RPMI7951 (cell line): ENCODE data around the gene NME9. TPM values are rescaled to one million over a fixed set of nuclear protein-coding genes. Genes with fewer than 3 reads are reported as not detected.
A peak's percentile ranks its signal among the peaks of the same experiment; 100 is the strongest.

Source experiments
- DNase-seq: peaks from one replicate; pipeline ENCODE4 v3.0.0-alpha.2; 2012; ENCODE audit warnings: low read depth
- total RNA-seq: library from RNA; depleted of rRNA; stranded (reverse); fragments of >200 nt; shearing (Covaris generic); gene quantifications from 2 replicates; pipeline ENCODE4 v1.2.3, GENCODE V29; 2014

Gene NME9
- total RNA-seq, 1 experiment from 2014 or later = not detected

DNA sequence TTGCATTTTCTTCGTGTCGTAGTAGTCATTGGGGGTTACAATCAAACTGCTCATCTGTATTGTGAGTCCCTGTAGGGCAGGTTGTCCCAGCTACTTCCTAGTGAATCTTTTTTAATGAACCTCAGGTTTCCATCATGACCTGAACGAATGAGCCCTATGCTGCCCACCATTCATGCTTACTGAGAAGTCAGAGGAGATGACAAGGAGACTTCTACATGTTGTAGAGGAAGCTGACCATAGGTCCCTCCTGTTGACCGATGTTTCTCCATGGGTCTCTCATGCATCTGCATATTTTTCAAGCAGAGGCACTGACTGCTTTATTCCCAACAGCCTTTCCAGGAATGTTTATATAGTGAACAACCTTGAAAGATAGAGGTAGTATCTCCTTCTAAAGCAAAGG is 5.0 kb upstream of the NME9 start:
- DNase-seq = no peak

DNA sequence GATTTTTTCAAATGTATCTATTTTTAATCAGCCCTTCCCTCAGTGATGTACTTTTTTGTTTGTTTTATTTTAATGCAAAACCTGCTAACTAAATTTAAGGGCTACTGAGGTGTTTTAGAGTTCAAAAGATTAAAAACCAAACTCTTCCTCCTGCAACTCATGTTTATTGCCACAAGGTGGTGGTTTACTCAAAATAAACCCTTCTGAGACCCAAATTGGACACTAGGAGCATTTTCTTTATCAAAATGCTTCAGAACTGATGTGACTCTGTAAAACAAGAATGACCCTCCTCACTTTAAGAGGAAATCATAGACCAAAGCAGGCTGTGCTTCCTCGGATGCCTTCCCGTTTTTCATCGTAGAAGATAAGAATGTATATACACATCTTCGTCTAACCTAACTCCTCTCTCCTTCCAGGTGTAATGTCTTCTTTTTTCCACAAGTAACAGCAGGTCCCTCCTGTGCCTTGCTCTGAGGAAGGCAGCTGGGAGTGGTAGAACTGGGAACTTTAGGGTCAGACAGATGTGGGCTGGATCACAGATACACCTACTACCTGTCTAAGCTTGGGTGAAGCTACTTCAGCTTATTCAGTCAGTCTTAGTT is 2.9 kb upstream of the NME9 start:
- peak; percentile 49 for DNase-seq

DNA sequence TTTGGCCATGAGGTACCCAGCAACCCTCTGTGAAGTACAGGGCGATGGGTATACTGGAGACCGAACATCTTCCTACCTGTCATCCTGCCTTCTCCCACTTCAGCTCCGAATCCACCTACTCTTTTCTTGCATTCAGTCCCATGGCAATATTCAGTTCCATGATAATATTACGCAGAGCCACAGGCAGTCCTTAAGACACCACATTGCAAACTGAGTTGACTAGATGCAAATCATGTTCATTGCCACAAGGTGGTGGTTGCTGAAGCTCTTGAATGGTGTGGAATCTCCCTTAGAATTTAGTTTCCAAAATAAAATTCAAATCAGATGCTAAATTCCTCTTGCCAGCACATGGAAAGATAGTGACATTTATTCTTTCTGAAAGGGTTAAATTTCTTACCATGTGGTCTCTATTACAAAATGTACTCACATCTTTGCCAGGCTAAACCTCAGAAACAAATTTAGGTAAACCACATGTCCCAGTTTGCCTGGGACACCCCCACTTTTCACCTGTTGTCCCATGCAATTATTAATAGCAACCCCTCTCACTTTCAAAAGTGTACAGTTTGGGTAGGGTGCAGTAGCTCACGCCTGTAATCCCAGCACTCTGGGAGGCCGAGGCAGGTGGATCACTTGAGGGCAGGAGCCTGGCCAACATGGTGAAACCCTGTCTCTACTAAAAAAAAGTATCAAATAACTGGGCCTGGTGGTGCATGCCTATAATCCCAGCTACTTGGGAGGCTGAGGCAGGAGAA is 1.7 kb upstream of the NME9 start:
- DNase-seq = peak; percentile 21

DNA sequence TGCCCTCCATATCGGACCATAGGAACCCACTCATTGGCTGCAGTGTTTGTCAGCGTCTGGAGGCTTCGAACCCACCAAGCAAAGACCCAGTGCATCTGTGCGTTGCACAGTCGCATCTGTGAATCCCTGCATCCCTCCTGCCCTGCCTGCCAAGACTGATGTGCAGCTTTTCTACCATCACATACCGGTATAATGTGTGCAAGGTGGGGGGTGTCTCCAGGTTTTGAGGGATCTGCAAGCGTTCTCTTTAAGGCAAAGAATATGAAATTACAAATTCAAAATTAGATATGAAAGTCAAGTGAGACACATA is 288 bp upstream of the NME9 start:
- no peak for DNase-seq

DNA sequence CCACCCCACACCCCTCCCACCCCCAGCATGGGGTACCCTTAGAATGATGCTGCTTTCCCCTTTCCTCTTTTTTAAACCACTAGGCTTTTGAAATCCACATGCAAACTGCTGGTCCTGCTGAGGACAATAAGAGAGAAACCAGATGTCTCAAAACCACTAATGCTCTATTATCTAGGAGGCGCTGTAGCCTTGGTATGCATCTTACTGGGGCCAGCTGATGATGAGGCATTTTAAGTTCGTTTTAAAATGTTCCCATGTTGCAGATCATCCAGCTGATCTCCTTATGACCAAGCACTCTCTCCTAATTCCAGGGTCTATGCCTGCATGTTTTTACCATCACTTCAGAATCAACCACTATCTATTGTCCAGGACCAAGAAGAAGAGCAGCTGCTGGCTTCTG is 1.3 kb downstream of the NME9 start:
- DNase-seq = peak; percentile 39

DNA sequence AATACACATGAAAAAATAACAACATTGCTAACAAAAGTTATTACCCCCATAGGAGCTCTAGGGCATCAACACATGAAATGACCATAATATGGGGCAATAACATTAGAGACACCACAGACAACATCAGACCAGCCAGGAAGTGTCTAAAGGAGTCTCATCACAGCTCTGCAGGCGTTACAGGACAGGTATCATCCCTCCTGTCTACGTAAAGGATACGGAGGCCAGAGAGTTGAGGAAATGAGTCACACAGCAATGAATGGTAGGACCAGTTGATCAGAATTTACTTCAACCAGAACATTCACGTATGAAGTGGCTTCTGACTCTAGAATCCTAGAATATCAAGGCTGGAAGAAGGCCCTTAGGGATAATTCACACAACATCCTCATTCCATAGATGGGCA is 1.8 kb downstream of the NME9 start:
- no peak for DNase-seq

DNA sequence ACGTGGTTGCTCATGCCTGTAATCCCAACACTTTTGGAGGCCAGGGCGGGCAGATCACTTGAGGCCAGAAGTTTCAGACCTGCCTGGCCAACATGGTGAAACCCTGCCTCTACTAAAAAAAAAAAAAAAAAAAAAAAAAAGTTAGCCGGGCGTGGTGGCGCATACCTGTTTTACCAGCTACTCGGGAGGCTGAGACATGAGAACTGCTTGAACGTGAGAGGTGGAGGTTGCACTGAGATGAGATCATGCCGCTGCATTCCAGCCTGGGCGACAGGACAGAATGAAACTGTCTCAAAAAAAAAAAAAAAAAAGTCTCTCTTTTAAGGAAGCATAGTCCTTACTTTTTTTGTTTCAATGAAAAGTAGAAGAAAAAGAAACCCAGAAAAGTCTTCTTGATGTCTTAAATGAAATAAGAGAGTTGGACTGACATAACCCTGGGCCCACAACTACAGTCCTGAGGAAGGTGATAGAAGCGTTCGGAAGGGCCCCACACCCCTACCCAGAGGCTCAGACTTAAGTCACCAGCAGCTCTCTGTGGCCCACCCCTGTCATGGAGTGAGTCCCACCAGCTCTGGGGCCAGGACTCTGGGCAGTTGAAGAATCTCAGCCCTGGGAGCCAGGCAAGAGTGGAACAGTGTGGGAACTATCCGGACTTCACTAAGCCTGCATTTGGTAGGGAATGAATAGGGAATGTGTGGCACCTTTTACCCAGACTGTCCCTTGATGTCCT is 2.6 kb downstream of the NME9 start:
- no peak for DNase-seq

DNA sequence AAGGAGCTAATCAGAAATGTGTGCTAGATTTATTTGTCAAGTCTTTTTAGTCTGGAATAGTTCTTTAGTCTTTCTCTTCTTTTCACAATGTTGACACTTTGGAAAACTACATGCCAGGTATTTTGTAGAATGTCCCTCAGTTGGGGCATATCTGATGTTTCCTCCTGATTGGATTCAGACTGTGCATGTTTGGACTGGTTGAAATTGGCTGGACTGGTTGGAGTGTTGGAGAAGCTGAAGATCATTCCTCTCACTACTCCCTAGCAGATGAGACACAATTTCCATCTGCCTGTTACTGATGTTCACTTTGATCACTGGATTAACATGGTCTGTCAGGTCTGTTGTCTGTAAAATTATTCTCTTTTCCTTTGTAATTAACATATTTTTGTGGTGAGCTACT is 3.7 kb downstream of the NME9 start:
- no peak for DNase-seq

DNA sequence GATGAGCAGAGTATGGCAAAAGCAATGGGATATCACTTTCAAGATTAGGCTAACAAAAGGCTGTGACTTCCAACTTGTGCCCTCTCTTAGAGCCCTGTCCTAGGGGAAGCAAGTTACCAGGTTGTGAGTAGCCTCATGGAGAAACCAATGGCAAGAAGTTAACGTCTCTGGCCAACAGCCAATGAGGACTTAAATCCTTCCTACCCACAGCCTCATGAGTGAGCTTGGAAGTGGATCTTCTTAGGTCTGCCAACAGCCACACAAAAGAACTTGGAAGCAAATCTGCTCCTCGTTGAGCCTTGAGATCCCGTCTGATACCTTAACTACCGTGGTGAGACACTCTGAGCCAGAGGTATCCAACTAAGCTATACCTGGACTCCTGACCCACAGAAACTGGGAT is 5.7 kb downstream of the NME9 start:
- DNase-seq = no peak

DNA sequence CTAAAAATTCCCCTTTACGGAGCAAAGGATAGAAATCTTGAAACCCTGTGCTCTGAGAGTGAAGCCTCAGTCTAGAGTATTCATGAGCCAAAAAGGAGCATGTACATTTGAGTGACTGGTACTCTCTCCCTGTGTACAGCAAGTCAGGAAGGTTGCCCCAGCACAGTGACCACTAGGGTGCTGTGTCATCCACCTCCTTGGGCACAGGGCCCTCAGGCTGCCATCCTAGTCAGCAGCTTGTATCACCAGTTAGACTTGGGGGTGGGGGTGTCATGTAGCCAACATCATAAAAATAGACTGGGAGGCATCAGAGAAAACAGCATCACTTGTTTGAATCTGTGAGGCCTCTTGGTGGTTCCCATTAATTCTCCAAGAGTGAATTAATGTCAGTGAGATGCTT is 12.0 kb downstream of the NME9 start:
- DNase-seq = no peak

DNA sequence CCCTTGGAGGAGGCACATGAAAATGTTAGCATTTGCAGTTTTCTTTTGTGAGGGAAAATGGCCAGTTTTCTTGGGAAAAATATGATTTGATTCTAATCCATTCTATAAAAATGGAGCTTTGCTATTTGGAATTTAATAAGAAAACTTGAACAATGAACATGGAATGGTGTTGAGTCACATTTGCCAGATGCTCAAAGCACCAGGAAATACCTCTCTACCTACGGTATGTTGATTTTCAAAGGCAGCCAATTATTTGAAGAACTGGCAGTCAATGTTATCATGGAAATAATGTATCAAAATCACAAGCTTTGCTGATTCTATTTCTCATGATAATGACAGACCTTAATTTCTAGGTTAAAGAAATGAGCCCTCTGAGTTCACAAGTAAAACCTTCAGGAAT is 14.9 kb downstream of the NME9 start:
- no peak for DNase-seq

DNA sequence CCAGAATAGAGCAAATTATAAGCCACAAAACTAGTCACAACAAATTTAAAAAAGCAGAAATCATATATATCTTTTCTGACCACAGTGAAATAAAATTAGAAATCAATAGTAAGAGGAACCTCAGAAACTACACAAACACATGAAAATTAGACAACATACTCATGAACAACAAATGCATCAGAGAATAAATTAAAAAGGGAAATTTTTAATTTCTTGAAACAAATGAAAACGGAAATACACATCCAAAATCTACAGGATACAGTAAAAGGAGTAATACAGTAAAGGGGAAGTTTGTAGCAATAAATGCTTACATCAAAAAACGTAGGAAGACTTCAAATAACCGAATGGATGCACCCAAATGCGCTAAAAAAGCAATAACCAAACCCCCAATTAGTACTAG is 19.2 kb downstream of the NME9 start:
- DNase-seq = no peak

DNA sequence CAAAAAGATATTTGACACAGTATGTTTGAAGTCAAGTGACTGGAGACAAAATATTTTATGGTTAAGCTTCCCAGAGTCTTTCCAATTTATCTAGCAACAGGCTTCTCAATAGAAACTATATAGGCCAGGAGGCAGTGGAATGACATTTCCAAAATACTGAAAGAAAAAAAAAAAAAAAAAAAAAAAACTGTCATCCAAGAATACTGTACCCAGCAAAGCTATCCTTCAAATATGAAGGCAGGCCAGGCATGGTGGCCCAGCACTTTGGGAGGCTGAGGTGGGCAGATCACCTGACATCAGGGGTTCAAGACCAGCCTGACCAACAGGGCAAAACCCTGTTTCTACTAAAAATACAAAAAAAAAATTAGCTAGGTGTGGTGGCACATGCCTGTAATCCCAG is 20.9 kb downstream of the NME9 start:
- no peak for DNase-seq

DNA sequence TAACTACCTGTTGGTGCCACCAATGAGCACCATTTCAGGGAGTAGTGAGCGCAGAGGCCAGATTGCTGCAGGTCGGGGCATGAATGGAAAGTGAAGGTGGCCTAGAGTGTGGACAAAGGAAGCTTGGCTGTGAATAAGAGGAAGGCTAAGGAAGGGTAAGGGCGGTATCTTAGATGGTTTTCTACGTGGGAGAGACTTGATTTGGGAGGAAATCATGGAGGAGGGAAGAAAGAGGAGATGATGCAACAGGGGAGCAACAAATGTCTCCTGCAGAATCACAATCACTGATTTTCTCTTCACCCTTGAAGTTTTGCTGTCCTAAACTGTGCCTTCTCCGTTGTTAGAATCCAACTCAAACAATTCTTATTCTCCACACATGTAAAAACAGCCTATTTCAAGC is 21.8 kb downstream of the NME9 start:
- DNase-seq = no peak

DNA sequence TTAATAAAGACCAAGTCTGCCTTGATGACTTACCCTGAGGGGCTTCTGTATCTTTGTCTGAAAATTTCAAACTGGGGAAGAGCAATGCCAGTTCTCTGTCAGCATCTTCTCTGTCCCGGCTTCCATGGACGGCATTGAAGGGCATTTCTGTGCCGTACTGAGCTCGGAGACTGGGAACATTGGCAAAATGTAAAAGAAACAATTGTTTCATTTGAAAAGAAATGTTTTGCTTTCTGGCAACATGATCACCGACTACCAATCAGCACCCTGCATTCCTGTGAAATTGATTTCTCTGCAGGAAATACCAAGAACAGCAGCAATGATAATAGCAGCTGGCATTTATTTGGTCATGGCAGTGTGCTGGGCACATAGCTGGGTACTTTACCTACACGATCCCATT is 26.2 kb downstream of the NME9 start:
- DNase-seq = no peak

DNA sequence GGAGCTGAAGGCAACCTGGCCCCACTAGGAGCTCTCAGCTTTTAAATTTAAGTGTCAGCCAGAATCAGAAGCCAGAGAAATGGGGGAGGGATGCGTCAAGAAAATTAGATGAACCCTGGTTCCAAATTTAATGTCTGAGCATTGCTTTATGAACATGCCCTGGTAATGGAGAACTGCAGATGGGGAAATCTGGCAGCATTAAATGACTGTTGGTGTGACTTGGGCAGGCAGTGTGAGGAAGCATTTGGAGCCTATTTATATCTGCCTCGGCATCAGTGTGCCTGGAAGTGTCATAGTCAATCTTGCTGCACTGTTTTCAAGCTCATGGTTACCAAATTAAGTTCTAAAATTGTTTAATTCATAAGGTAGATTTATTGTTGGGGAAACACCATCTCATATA is 29.0 kb downstream of the NME9 start:
- no peak for DNase-seq

DNA sequence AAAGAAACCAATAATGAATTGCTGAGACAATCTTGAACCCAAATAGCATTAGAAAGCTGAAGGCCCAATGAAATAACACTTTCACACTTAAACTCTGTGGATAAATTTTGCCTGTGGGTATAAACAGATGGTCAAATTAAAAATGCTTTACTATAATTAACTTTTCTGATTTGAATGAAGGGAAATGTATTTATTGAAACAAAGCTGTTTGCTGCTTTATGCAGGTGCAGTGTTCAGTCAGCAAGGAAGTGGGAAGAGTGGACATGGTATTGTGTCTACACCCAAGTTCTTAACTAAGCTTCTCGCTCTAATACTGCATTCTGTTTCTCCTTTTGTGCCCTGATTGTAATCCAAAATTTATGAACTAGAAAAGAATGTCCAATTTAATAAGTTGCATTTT is 31.8 kb downstream of the NME9 start:
- DNase-seq = no peak

DNA sequence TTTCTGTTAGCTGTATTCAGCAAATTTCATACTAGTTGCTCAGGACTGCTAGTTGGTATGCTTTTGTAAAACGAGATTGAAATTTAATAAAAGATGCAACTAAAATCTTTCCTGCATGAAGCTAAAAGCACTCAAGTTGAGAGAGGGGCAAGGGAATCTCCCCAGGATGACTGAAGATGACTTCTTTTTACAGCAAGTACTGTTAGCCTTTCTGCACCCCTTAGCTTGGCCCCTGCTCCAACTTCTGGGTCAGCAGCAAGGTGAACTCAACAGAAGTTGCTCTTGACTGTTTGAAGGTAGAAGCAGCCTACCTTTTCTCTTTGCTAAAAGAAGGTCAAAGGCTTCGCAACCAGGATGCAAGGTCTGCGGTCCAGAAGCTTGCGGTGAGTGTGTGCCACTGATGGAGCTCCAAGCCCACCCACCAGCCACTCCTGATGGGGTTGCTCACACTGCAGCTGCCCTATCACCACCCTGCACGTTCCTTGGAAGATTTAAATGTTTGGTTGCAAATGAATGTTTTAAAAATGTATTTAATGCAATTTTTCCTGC is 32.5 kb downstream of the NME9 start:
- no peak for DNase-seq

DNA sequence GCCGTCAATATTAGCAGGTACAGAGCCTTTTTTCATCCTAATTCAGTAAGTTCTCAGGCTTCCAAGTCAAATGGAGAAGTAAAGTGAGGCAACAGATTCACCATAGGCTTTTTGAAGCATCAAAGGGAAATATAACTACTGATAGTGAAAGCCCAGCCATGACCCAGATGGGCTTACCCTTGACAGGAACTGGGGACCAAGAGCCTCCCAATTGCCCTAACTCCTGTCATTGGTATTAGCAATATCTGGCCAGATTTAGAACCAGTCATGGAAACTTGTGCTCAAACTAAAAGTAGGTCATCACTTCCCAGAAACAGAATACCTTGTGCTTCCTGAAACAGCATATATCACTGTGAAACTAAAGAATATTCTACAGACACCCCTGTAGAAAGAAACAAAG is 33.0 kb downstream of the NME9 start:
- DNase-seq = no peak

DNA sequence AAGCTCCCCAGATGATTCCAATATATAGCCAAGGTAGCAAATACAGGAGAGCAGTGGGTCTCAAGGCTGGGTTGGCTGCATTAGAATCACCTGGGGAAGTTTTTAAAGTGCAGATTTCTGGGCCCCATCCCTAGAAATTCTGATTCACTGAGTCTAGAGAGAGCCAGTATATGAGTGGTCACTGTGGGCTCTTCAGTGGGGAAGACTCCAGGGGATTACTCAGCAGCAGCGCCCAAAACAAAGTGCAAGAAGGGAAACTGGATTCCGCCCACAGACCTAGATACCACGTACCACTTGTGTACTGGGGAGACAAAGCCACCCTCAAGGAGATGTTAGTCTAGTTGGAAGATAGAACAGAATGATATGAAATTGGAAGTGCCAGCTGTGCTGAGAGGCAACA is 40.0 kb downstream of the NME9 start:
- DNase-seq = no peak

DNA sequence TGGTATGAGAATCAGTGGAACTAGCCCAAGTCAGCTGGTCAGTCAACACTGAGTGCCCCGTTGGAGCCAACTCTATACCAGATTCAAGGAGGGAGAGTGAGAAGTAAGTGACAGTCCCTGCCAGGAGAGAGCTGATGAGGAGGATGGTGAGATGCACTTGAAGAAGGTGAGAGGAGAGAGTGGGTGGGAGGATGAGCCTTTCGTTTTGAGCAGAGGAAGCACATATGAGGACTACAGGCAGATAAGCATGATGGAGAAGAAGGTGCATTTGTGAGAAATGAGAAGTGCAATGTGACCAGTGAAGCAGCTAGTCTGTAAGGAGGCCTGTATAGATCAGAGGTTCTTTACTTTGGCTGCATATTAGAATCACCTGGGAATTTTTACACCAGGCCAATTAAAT is 40.4 kb downstream of the NME9 start:
- DNase-seq = no peak

DNA sequence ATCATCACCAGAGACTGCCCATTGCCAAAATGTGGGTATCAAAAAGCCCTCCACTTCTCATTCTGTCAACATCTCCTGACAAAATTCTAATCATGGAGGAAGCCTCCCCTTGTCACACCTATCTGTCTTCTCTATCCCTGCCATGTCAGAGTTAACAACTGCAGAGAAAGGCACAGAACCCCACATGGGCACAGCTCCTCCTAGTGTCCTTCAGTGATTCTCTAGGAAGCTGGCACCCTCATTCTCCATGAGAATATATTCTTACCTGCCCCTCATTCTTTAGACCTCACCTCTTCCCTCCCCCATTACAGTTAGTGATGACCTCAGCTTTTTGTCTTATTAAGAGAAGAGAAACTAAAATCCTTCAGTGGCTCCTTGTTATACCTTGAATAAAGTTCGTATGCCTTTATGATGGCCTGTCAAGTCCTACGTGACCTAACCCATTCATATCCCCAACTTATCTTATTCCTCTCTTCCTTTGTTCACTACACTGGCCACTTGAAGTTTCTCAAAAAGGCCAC is 44.6 kb downstream of the NME9 start:
- DNase-seq = no peak

DNA sequence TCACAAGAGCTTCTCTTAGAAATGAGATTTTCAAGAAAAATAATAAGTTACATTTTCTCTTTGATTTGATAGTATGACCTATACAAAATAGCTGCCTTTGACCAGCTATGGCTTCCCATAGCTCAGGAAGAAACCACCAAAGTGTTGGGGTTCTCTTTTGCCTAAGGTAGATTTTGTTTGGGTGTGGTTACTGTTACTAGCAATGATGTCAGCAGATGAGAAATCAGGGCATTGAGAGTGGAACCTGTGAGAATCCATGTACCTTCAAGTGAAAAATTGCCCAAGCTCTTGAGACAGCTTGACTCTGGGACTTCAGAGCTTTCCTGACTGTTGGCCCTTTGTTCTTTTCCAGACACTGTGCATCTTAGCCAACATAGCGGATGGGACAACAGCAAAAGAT is 45.6 kb downstream of the NME9 start:
- DNase-seq = no peak
